Osteocyte (in vitro differentiated cells): ENCODE results near the gene PDE3B. TPM values are rescaled to one million over a fixed set of nuclear protein-coding genes. Genes with fewer than 3 reads are reported as not detected.
"Not testable (repeated sequence)": the region's sequence is repeated elsewhere in the genome, so short reads cannot be mapped to it uniquely, and the experiment has no call there.

Source experiments
- DNase-seq: peaks from one replicate; pipeline ENCODE4 v3.0.0; 2021; ENCODE audit warnings: mixed read lengths; ENCODE audit not compliant: unreplicated experiment; ENCODE audit errors: extremely low spot score
- H3K27ac Mint-ChIP-seq: one replicate; pipeline ENCODE4 v1.8.0; 2021; ENCODE audit warnings: mild to moderate bottlenecking, mixed read lengths; ENCODE audit not compliant: unreplicated experiment
- H3K27me3 Mint-ChIP-seq: one replicate; pipeline ENCODE4 v1.8.0; 2021; ENCODE audit warnings: mixed read lengths; ENCODE audit not compliant: unreplicated experiment
- H3K36me3 Mint-ChIP-seq: one replicate; pipeline ENCODE4 v1.8.0; 2021; ENCODE audit warnings: mixed read lengths; ENCODE audit not compliant: unreplicated experiment
- H3K4me1 Mint-ChIP-seq: one replicate; pipeline ENCODE4 v1.8.0; 2021; ENCODE audit warnings: mixed read lengths; ENCODE audit not compliant: unreplicated experiment
- H3K4me3 Mint-ChIP-seq: one replicate; pipeline ENCODE4 v1.8.0; 2021; ENCODE audit warnings: mild to moderate bottlenecking, moderate library complexity, mixed read lengths; ENCODE audit not compliant: unreplicated experiment
- H3K9me3 Mint-ChIP-seq: one replicate; pipeline ENCODE4 v1.8.0; 2021; ENCODE audit warnings: mixed read lengths; ENCODE audit not compliant: unreplicated experiment
- CTCF ChIP-seq: fragments of 200-600 bp; sonication (generic); IDR thresholded peaks from 2 replicates; pipeline ENCODE4 v1.5.0; 2021; ENCODE audit warnings: antibody characterized with exemption, mild to moderate bottlenecking, moderate library complexity
- total RNA-seq: library from RNA; stranded (reverse); gene quantifications from 2 replicates; pipeline ENCODE4 v1.2.1, GENCODE V29; 2021

The PDE3B gene
- total RNA-seq, 1 donor from 2014 or later, result 0.08 TPM

DNA sequence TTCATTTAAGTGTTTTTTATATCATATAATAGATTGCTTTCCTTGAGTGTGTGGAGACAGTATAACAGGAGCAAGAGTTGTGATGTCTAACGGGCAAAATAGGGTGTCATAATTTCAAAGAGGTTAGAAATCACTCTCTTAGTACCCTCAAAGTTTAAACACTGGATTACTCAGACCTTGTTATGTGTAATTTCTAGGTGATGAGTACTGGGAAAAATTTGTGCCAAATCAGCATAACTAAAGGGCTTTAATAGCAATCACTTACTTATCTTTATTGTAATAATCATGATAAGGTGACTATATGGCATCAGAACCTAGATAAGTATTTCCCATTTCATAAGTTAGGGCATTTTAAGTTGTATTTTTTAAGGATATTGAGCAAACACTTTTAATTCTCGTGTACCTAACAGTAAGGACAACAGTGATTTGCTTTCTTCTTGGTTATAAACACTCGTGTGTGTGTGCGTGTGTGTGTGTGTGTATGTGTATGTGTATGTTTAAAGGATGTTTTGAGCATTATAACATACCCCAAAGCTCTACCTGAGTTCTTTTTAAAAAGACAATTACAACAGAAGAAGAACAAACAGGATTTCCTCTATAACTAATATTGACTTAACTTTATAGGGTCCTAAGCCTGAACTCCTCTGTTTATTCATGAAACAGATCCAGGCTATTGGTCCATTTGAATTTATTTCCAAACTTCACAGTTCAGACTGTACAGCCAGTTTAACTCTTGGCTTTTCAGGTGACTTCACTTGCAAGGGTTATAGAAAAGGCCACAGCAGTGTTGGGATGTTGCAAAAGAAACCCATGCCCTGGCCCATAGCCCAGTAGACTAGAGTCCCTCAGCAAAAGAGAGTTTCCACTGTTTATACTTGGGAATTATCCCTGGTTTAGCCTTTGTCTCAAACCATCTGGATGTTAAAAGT lies 23.7 kb upstream of the PDE3B start:
- DNase-seq, result no peak
- no peak for TF ChIP-seq CTCF
- H3K27ac Mint-ChIP-seq, result no peak overlapping the region
- no peaks in the 10 kb centered on the region for H3K36me3 Mint-ChIP-seq
- peaks cover 7% of the 10 kb centered on the region for H3K27me3 Mint-ChIP-seq
- no peak overlapping the region for H3K4me3 Mint-ChIP-seq
- no peaks in the 10 kb centered on the region for H3K9me3 Mint-ChIP-seq
- no peaks in the 10 kb centered on the region for H3K4me1 Mint-ChIP-seq

- H3K9me3 Mint-ChIP-seq, result no peaks in the 10 kb centered on the region
- H3K27ac Mint-ChIP-seq, result no peak overlapping the region
- H3K4me1 Mint-ChIP-seq, result no peaks in the 10 kb centered on the region
- no peaks in the 10 kb centered on the region for H3K36me3 Mint-ChIP-seq
- TF ChIP-seq CTCF, result no peak
- peaks cover 11% of the 10 kb centered on the region for H3K27me3 Mint-ChIP-seq
- no peak overlapping the region for H3K4me3 Mint-ChIP-seq
- DNase-seq, result no peak
Measured at GRCh38 chr11:14622223-14622954, 21.2 kb upstream of the PDE3B start.

- H3K27ac Mint-ChIP-seq, result no peak overlapping the region
- no peak for DNase-seq
- no peak overlapping the region for H3K4me3 Mint-ChIP-seq
- no peaks in the 10 kb centered on the region for H3K4me1 Mint-ChIP-seq
- no peaks in the 10 kb centered on the region for H3K9me3 Mint-ChIP-seq
- peaks cover 7% of the 10 kb centered on the region for H3K27me3 Mint-ChIP-seq
- no peak for TF ChIP-seq CTCF
- no peaks in the 10 kb centered on the region for H3K36me3 Mint-ChIP-seq
Measured at GRCh38 chr11:14623036-14623435, 20.6 kb upstream of the PDE3B start.

GRCh38 chr11:14625586-14626205 lies 17.9 kb upstream of the PDE3B start:
- DNase-seq, result no peak
- H3K9me3 Mint-ChIP-seq, result no peaks in the 10 kb centered on the region
- no peak overlapping the region for H3K4me3 Mint-ChIP-seq
- no peak overlapping the region for H3K27ac Mint-ChIP-seq
- H3K27me3 Mint-ChIP-seq, result peaks cover 5% of the 10 kb centered on the region
- no peaks in the 10 kb centered on the region for H3K36me3 Mint-ChIP-seq
- no peak for TF ChIP-seq CTCF
- H3K4me1 Mint-ChIP-seq, result no peaks in the 10 kb centered on the region

GRCh38 chr11:14626650-14627049 lies 17.0 kb upstream of the PDE3B start:
- no peaks in the 10 kb centered on the region for H3K36me3 Mint-ChIP-seq

GRCh38 chr11:14633506-14634224 lies 9.9 kb upstream of the PDE3B start:
- H3K4me3 Mint-ChIP-seq, H3K4me1 Mint-ChIP-seq, DNase-seq, H3K36me3 Mint-ChIP-seq, H3K9me3 Mint-ChIP-seq, H3K27ac Mint-ChIP-seq: not testable (repeated sequence)
- H3K27me3 Mint-ChIP-seq, result peaks cover 32% of the 10 kb centered on the region

More at GRCh38 chr11:14626650-14627049, 17.0 kb upstream of the PDE3B start:
- Mint-ChIP-seq H3K4me1 (no peaks in the 10 kb centered on the region), H3K27me3 (peaks cover 5% of the 10 kb centered on the region), H3K27ac (no peak overlapping the region), H3K4me3 (no peak overlapping the region), H3K9me3 (no peaks in the 10 kb centered on the region)
- DNase-seq, result no peak
- TF ChIP-seq CTCF, result no peak
